ENCODE results near the gene TUBA4A. TPM values are rescaled to one million over a fixed set of nuclear protein-coding genes. Genes with fewer than 3 reads are reported as not detected.

Gene TUBA4A
- total and polyA plus RNA-seq, 9 of the 15 experiments (the other 6 are each of a cell fraction or from before 2014, with no cell fraction given) = 25.1 to 174 (median 42.4) TPM

GRCh38 chr2:219245148-219245898, 8.4 kb downstream of the TUBA4A start, which contains the start of the genes GLB1L and STK16 (continued):
- TF ChIP-seq ETV6 (IDR thresholded peaks at IDR 0.05; ENCODE audit: borderline replicate concordance in 1 of 2, low read depth in 2 of 2, low read length in 1 of 2) = no peak
- TF ChIP-seq ETV6 (CRISPR knock-in tag; IDR thresholded peaks at IDR 0.05; ENCODE audit: borderline replicate concordance) = no peak
- TF ChIP-seq ZNF316 (IDR thresholded peaks at IDR 0.05) = peak; percentile 72
- TF ChIP-seq ZC3H8 (IDR thresholded peaks at IDR 0.05) = no peak
- TF ChIP-seq EZH2 (IDR thresholded peaks at IDR 0.05; ENCODE audit: borderline replicate concordance, low read depth, low read length) = no peak
- no peak for TF ChIP-seq HNRNPK (IDR thresholded peaks at IDR 0.05; ENCODE audit: low read depth, low read length, poor library complexity, severe bottlenecking)
- peak; percentile 85 for TF ChIP-seq ZBTB17 (CRISPR knock-in tag; IDR thresholded peaks at IDR 0.05)
- peak; percentile 53 for TF ChIP-seq RB1 (IDR thresholded peaks at IDR 0.05; ENCODE audit: low read depth)
- no peak for TF ChIP-seq SMARCE1 (IDR thresholded peaks at IDR 0.05)
- no peak for TF ChIP-seq RFX5 (IDR thresholded peaks at IDR 0.05; ENCODE audit: low read depth, low read length)
- no peak for TF ChIP-seq CEBPG (CRISPR knock-in tag; IDR thresholded peaks at IDR 0.05)
- no peak for TF ChIP-seq CEBPG (tag; conservative IDR thresholded peaks at IDR 0.05 in 1 of 2, IDR thresholded peaks at IDR 0.05 in 1 of 2)
- TF ChIP-seq HOXB6 (CRISPR knock-in tag; IDR thresholded peaks at IDR 0.05; ENCODE audit: borderline replicate concordance) = no peak
- TF ChIP-seq HIVEP1 (CRISPR knock-in tag; IDR thresholded peaks at IDR 0.05) = no peak
- TF ChIP-seq ZNF197 (CRISPR knock-in tag; IDR thresholded peaks at IDR 0.05; ENCODE audit: low read depth) = no peak
- no peak for TF ChIP-seq ZNF766 (CRISPR knock-in tag; conservative IDR thresholded peaks at IDR 0.05)
- TF ChIP-seq PTBP1 (IDR thresholded peaks at IDR 0.05; ENCODE audit: low read depth, low read length) = no peak
- no peak for TF ChIP-seq NFXL1 (CRISPR knock-in tag; IDR thresholded peaks at IDR 0.05)
- TF ChIP-seq ZNF124 (CRISPR knock-in tag; IDR thresholded peaks at IDR 0.05) = no peak
- no peak for TF ChIP-seq KAT8 (IDR thresholded peaks at IDR 0.05; ENCODE audit: low read depth)
- no peak for TF ChIP-seq PHTF2 (CRISPR knock-in tag; IDR thresholded peaks at IDR 0.05)
- no peak; the same call in 1 of the 2 replicates for TF ChIP-seq CBX1 (IDR thresholded peaks at IDR 0.05; ENCODE audit: low read depth)
- TF ChIP-seq E2F8 (IDR thresholded peaks at IDR 0.05; ENCODE audit: low read depth, partially characterized antibody) = peak; percentile 27
- TF ChIP-seq TAF15 (IDR thresholded peaks at IDR 0.05; ENCODE audit: low read depth, low read length) = no peak
- TF ChIP-seq GATA2 (CRISPR knock-in tag; IDR thresholded peaks at IDR 0.05) = no peak
- no peak for TF ChIP-seq HMBOX1 (IDR thresholded peaks at IDR 0.05)
- peak; percentile 43; the same call in 1 of the 2 replicates for TF ChIP-seq DIDO1 (tag; IDR thresholded peaks at IDR 0.05; ENCODE audit: low read depth)
